Measurements from ENCODE around the gene NTN1.
"Not testable (repeated sequence)": the region's sequence is repeated elsewhere in the genome, so short reads cannot be mapped to it uniquely, and the experiment has no call there.

Gene NTN1

DNA sequence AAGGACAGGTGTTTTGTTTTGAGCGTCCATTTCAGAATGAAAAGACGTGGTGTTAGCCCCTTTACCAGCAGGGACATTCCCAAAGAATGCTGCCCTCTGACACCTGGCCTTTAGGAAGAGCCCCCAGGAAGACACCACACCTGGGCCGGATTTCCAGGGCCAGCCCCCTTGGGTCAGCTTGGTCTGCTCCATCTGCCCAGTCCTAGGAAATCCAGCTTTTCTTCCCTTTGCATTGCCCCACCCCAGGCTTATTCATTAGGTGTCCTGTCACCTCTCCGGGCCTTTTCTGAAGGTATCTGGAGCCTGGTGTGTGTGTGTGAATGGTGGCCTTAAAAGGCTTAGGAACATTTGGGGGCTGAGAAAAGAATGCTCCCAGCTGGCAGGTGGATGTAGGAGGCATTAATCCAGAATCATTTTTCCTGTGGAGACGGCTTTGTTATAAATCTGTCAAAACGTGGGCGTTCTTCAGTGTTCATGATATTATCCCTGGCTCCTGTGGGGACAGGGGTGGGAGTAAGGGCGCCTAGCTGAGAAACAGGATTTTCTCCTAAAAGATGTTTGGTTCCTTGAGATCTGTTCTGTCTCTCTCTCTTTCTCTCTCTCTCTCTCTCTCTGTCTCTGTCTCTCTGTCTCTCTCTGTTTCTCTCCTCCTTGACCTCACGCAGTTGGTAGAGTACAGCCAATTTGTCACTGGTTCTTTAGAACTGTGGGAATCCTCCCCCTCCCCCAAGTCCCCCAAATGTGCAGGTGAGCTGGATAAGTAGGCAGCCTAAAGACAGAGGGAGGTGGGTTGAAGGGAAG, 84.0 kb downstream of the NTN1 start:
- H3K27me3 ChIP-seq (ENCODE audit: control insufficient read depth, insufficient read depth, low read length), result no peaks in the 10 kb centered on the region
- no peaks in the 10 kb centered on the region for H3K9me3 ChIP-seq (ENCODE audit: control insufficient read depth, low read length)
- H3K9ac ChIP-seq (ENCODE audit: low read length), result no peak overlapping the region
- no peak overlapping the region for H3K4me3 ChIP-seq (ENCODE audit: low read length)
- H3K36me3 ChIP-seq (ENCODE audit: control insufficient read depth, insufficient read depth, low read length), result no peaks in the 10 kb centered on the region
- no peaks in the 10 kb centered on the region for H3K4me1 ChIP-seq (ENCODE audit: control insufficient read depth, insufficient read depth, low read length)

DNA sequence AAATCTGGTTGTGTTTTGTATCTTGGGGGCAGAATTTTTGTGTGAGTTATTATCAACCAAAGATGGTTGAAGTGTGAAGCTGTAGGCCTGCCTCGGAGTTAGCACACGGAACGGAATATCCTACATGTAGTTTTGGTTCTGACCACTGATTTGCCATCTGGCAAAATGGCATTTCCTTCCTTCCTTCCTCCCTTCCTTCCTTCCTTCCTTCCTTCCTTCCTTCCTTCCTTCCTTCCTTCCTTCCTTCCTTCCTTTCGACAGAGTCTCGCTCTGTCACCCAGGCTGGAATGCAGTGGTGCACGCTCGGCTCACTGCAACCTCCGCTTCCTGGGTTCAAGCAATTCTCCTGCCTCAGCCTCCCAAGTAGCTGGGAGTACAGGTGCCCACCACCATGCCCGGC, 85.0 kb downstream of the NTN1 start:
- H3K9ac ChIP-seq (ENCODE audit: low read length); H3K4me3 ChIP-seq (ENCODE audit: low read length); H3K36me3 ChIP-seq (ENCODE audit: control insufficient read depth, insufficient read depth, low read length); H3K27me3 ChIP-seq (ENCODE audit: control insufficient read depth, insufficient read depth, low read length); H3K4me1 ChIP-seq (ENCODE audit: control insufficient read depth, insufficient read depth, low read length); H3K9me3 ChIP-seq (ENCODE audit: control insufficient read depth, low read length): not testable (repeated sequence)

GRCh38 chr17:9107527-9107926, 86.2 kb downstream of the NTN1 start:
- Histone ChIP-seq H3K4me1 (ENCODE audit: control insufficient read depth, insufficient read depth, low read length) (no peaks in the 10 kb centered on the region), H3K27me3 (ENCODE audit: control insufficient read depth, insufficient read depth, low read length) (no peaks in the 10 kb centered on the region), H3K36me3 (ENCODE audit: control insufficient read depth, insufficient read depth, low read length) (no peaks in the 10 kb centered on the region), H3K4me3 (ENCODE audit: low read length) (no peak overlapping the region), H3K9ac (ENCODE audit: low read length) (no peak overlapping the region), H3K9me3 (ENCODE audit: control insufficient read depth, low read length) (no peaks in the 10 kb centered on the region)

DNA sequence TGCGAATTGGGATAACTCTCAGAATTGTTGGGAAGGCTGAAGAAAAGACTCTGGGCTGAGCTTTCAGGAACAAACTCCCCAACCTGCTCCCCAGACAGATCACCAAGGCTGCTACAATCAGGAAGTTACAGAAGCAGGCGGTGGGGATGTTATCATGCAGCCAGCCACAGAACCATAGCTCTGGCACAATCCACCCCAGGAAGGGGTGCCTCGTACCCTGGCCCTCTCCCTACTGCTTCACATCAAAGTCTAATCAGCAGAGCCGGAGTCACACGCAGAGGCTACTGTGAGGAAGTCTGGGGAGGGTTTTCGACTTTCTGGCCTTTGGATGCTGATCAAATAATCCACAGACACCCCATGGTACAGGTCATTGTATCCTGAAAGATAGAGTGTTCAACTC, 86.8 kb downstream of the NTN1 start:
- no peaks in the 10 kb centered on the region for H3K4me1 ChIP-seq (ENCODE audit: control insufficient read depth, insufficient read depth, low read length)
- H3K9me3 ChIP-seq (ENCODE audit: control insufficient read depth, low read length), result no peaks in the 10 kb centered on the region
- H3K9ac ChIP-seq (ENCODE audit: low read length), result no peak overlapping the region
- H3K27me3 ChIP-seq (ENCODE audit: control insufficient read depth, insufficient read depth, low read length), result no peaks in the 10 kb centered on the region
- H3K36me3 ChIP-seq (ENCODE audit: control insufficient read depth, insufficient read depth, low read length), result no peaks in the 10 kb centered on the region
- H3K4me3 ChIP-seq (ENCODE audit: low read length), result no peak overlapping the region

DNA sequence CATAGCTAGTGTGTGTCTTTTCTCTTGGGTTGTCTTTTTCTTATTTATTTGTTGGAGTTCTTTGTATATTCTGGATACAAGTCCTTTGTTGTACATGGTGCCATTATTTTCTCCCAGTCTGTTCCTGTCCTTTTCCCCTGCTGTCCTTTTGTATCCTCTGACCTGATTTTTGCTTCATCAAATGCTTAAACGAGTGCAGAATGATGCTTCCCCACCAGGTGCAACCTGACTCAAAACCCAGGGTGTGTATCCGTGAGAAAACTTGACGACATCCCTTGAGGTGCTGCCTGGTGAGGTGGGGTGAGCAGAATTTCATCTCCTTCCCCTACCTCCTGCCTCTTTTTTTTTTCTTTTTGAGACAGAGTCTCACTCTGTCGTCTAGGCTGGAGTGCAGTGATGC, 88.6 kb downstream of the NTN1 start:
- Histone ChIP-seq H3K9me3 (ENCODE audit: control insufficient read depth, low read length) (no peaks in the 10 kb centered on the region), H3K27me3 (ENCODE audit: control insufficient read depth, insufficient read depth, low read length) (peaks cover 2% of the 10 kb centered on the region), H3K4me1 (ENCODE audit: control insufficient read depth, insufficient read depth, low read length) (no peaks in the 10 kb centered on the region), H3K36me3 (ENCODE audit: control insufficient read depth, insufficient read depth, low read length) (no peaks in the 10 kb centered on the region), H3K9ac (ENCODE audit: low read length) (no peak overlapping the region), H3K4me3 (ENCODE audit: low read length) (no peak overlapping the region)

GRCh38 chr17:9110501-9110900, 89.2 kb downstream of the NTN1 start:
- H3K9ac ChIP-seq (ENCODE audit: low read length), result no peak overlapping the region
- peaks cover 6% of the 10 kb centered on the region for H3K27me3 ChIP-seq (ENCODE audit: control insufficient read depth, insufficient read depth, low read length)
- no peak overlapping the region for H3K4me3 ChIP-seq (ENCODE audit: low read length)
- H3K36me3 ChIP-seq (ENCODE audit: control insufficient read depth, insufficient read depth, low read length), result no peaks in the 10 kb centered on the region
- H3K4me1 ChIP-seq (ENCODE audit: control insufficient read depth, insufficient read depth, low read length), result no peaks in the 10 kb centered on the region
- no peaks in the 10 kb centered on the region for H3K9me3 ChIP-seq (ENCODE audit: control insufficient read depth, low read length)

DNA sequence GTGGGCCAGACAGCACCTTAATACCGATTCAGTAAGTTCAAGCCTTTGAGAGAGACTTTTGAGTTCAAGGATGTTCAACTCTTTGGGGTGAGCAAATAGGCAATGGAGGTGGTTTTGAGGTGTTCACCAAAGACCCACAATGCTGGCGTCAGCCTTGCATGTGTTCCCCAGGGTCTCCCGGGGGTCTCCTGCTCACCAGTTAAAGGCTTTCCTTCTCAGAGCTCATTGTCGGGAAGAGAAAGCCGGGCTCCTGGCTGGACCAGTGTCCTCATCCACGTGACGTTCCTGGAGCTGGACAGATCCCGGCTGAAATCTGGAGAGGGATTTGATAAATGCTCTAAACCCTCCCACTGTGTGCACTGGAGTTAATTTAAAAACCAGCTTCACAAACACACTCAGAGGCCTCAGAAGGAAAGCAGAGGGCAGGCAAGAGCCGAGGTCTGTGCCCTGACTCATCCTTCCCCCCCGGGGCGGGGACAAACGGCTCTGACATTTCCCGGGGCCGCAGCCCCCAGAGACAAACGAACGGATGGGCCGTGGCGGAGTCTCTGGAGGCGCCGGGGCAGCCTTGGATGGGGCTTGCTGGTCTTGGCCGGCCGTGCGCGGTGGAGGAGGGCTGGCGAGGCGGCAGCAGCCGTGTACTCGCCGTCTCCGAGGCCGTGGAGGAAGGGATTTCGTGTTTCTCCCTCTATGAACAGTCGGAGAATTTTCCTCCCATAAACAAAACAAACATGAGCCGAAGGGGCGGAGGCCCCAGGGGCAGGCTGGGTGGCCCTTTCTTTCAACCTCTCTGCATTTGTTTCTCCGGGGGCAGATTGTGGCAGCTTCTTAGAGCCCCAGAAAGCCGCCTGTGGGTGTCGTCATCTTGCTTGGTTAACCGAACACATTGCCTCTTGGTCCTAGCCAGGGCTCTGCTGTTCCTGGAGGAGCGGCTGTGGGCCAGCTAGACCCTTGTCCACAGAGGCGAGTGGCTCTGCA, 94.2 kb downstream of the NTN1 start:
- Histone ChIP-seq H3K36me3 (ENCODE audit: control insufficient read depth, insufficient read depth, low read length) (no peaks in the 10 kb centered on the region), H3K9ac (ENCODE audit: low read length) (no peak overlapping the region), H3K27me3 (ENCODE audit: control insufficient read depth, insufficient read depth, low read length) (peaks cover 11% of the 10 kb centered on the region), H3K9me3 (ENCODE audit: control insufficient read depth, low read length) (no peaks in the 10 kb centered on the region), H3K4me1 (ENCODE audit: control insufficient read depth, insufficient read depth, low read length) (no peaks in the 10 kb centered on the region), H3K4me3 (ENCODE audit: low read length) (no peak overlapping the region)

GRCh38 chr17:9116311-9116835, 95.1 kb downstream of the NTN1 start:
- H3K9ac ChIP-seq (ENCODE audit: low read length), result no peak overlapping the region
- H3K4me3 ChIP-seq (ENCODE audit: low read length), result no peak overlapping the region
- no peaks in the 10 kb centered on the region for H3K4me1 ChIP-seq (ENCODE audit: control insufficient read depth, insufficient read depth, low read length)
- H3K27me3 ChIP-seq (ENCODE audit: control insufficient read depth, insufficient read depth, low read length), result peaks cover 11% of the 10 kb centered on the region
- H3K36me3 ChIP-seq (ENCODE audit: control insufficient read depth, insufficient read depth, low read length), result no peaks in the 10 kb centered on the region
- H3K9me3 ChIP-seq (ENCODE audit: control insufficient read depth, low read length), result no peaks in the 10 kb centered on the region

DNA sequence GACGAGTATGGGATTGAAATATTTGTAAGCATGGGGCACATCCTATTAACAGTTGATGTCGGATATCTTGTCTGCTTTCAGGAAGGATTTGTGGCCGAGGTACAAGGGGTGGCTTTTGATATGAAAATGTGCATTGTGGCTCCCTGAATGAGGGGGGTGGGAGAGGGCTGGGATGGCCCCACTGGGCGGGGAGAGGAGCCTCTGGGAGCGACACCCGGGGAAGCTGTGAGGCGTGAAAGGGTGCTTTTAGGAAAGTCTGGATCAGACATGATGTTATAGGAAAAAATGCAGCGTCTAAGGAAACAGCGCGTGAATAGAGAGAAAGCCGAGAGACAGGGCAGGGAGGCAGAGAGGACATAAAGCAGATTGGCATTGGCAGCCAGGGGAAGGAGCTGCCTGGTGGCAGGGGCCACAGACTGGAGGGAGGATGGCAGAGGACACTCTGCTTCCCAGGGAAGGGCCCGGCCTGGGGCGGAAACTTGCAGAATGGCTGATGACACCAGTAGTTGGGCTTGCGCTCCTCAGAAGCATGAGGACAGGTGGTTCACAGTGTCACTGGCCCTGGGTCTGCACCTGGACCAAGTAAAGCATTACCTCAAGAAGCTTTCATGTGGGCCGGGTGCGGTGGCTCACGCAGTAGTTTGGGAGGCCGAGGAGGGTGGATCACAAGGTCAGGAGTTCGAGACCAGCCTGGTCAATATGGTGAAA, 95.7 kb downstream of the NTN1 start:
- H3K9me3 ChIP-seq (ENCODE audit: control insufficient read depth, low read length), result no peaks in the 10 kb centered on the region
- no peaks in the 10 kb centered on the region for H3K36me3 ChIP-seq (ENCODE audit: control insufficient read depth, insufficient read depth, low read length)
- H3K9ac ChIP-seq (ENCODE audit: low read length), result no peak overlapping the region
- H3K4me1 ChIP-seq (ENCODE audit: control insufficient read depth, insufficient read depth, low read length), result no peaks in the 10 kb centered on the region
- H3K27me3 ChIP-seq (ENCODE audit: control insufficient read depth, insufficient read depth, low read length), result peaks cover 11% of the 10 kb centered on the region
- no peak overlapping the region for H3K4me3 ChIP-seq (ENCODE audit: low read length)

DNA sequence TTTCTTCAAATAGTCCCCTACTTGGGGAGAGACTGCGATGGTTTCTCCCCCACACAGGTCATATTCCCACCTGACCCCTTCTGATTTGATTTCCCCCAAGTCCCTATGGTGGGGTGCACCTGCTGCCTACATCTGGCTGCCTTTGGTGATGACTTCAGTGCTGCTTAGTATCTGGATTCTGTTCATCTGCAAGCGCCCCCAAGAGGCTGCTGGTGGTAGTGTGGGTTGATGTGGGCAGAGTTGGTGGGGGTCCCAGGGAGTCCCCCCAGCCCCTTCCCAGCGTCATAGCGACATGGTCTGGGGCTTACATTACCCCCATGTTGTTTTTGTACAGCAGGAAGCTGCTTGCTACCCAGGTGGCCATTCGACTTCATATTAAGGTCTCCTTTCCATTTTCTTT, 99.2 kb downstream of the NTN1 start:
- Histone ChIP-seq H3K27me3 (ENCODE audit: control insufficient read depth, insufficient read depth, low read length) (peaks cover 5% of the 10 kb centered on the region), H3K4me1 (ENCODE audit: control insufficient read depth, insufficient read depth, low read length) (no peaks in the 10 kb centered on the region), H3K4me3 (ENCODE audit: low read length) (no peak overlapping the region), H3K9me3 (ENCODE audit: control insufficient read depth, low read length) (no peaks in the 10 kb centered on the region), H3K9ac (ENCODE audit: low read length) (no peak overlapping the region), H3K36me3 (ENCODE audit: control insufficient read depth, insufficient read depth, low read length) (no peaks in the 10 kb centered on the region)

GRCh38 chr17:9121186-9121820, 100.0 kb downstream of the NTN1 start:
- Histone ChIP-seq H3K9me3 (ENCODE audit: control insufficient read depth, low read length) (no peaks in the 10 kb centered on the region), H3K4me1 (ENCODE audit: control insufficient read depth, insufficient read depth, low read length) (no peaks in the 10 kb centered on the region)

More at GRCh38 chr17:9121186-9121820, 100.0 kb downstream of the NTN1 start:
- no peaks in the 10 kb centered on the region for H3K27me3 ChIP-seq (ENCODE audit: control insufficient read depth, insufficient read depth, low read length)
- no peak overlapping the region for H3K9ac ChIP-seq (ENCODE audit: low read length)
- H3K36me3 ChIP-seq (ENCODE audit: control insufficient read depth, insufficient read depth, low read length), result no peaks in the 10 kb centered on the region
- H3K4me3 ChIP-seq (ENCODE audit: low read length), result no peak overlapping the region

Data from mucosa of stomach (tissue), 1 donor.